Lower leg skin (tissue), 3 donors: ENCODE measurements around the gene SH2D2A.

Experiments
- POLR2A ChIP-seq, 2 donors: fragments of 450-650 bp; IDR thresholded peaks; one replicate each; pipeline ENCODE4 v1.6.1; 2016 to 2017; ENCODE audit warnings: antibody characterized with exemption in 2 of 2, mild to moderate bottlenecking in 1 of 2, moderate library complexity in 1 of 2
- TF ChIP-seq, protein P1 (sequence below), 3 donors: fragments of 450-650 bp; IDR thresholded peaks; one replicate each; pipeline ENCODE4 v1.5.1; 2016; ENCODE audit warnings: antibody characterized with exemption in 3 of 3, mild to moderate bottlenecking in 3 of 3, moderate library complexity in 2 of 3

DNA sequence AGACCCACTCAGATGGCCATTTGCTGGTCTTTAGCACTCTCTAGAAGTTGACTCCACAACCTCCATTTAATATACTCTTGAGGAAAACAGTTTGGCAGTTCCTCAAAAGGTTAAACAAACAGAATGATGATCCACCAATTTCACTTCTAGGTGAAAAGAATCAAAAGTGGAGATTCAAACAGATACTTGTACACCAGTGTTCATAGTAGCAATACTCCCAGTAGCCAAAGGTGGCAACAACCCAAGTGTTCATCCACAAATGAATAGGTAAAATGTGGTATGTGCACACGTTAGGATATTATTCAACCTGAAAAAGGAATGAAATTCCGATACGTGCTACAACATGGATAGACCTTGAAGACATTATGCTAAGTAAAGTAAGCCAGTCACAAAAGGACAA is 43.0 kb downstream of the SH2D2A start:
- TF ChIP-seq, protein P1, sequence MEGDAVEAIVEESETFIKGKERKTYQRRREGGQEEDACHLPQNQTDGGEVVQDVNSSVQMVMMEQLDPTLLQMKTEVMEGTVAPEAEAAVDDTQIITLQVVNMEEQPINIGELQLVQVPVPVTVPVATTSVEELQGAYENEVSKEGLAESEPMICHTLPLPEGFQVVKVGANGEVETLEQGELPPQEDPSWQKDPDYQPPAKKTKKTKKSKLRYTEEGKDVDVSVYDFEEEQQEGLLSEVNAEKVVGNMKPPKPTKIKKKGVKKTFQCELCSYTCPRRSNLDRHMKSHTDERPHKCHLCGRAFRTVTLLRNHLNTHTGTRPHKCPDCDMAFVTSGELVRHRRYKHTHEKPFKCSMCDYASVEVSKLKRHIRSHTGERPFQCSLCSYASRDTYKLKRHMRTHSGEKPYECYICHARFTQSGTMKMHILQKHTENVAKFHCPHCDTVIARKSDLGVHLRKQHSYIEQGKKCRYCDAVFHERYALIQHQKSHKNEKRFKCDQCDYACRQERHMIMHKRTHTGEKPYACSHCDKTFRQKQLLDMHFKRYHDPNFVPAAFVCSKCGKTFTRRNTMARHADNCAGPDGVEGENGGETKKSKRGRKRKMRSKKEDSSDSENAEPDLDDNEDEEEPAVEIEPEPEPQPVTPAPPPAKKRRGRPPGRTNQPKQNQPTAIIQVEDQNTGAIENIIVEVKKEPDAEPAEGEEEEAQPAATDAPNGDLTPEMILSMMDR (IDR thresholded peaks at IDR 0.05) = no peak
- no peak for TF ChIP-seq POLR2A (IDR thresholded peaks at IDR 0.05)
